Activated CD4-positive, alpha-beta T cell treated with anti-CD3 and anti-CD28 coated beads, Interleukin-2, amount 50 U/mL, for 4 hours (primary cell): ENCODE results near the gene SDC4.

Experiments used
- DNase-seq, 2 experiments: peaks; one replicate each; pipeline ENCODE4 v3.0.0-alpha.2; 2020

Gene SDC4

DNA sequence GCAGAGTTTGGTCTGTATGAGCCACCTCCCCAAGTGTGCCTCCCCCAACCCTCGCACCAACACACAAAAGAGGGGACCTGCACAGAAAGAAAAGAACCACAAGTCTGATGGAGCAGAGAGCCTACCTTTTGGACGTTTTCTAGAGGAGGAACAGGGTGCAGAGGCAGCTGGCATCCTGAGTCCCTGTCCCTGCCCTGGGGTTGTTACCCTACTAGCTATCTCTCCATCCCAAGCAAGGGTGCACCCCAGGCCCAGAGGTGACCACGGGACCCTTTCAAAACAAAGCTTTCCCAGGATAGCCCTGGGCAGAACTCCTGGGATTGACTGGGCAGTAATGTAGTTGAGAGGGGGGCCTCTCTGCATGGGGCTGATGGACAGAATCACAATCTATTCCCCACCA lies 30.4 kb downstream of the SDC4 start:
- DNase-seq, result no peak

DNA sequence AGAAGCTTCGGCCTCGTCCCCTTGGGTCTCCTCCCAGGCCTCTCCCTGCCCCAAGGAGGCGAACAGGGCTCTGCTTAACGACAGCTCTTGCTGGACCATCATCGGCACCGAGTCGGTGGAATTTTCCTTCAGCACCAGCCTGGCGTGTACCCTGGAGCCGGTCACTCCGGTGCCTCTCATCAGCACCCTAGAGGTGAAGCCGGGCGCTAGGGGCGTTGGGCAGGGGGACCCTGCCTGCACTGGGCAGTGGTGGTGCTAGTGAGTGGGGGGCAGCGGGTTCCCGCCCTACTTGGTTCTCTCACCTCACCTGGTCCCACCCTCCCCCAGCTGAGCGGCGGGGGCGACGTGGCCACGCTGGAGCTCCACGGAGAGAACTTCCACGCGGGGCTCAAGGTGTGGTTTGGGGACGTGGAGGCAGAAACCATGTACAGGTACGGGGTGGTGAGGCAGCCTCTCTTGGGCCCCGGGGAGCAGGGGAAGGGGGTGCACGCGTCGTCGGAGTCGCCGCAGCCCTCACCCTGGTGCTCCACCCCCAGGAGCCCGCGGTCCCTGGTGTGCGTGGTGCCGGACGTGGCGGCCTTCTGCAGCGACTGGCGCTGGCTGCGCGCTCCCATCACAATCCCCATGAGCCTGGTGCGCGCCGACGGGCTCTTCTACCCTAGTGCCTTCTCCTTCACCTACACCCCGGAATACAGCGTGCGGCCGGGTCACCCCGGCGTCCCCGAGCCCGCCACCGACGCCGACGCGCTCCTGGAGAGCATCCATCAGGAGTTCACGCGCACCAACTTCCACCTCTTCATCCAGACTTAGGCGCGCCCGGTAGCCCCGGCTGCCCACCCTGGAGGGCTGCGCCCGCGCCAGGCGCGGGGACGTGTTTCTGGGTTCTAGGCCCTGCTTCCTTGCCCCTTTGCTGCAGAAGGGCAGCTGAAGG lies 31.8 kb downstream of the SDC4 start:
- no peak for DNase-seq

GRCh38 chr20:45315672-45316071 lies 32.6 kb downstream of the SDC4 start:
- DNase-seq, result no peak

DNA sequence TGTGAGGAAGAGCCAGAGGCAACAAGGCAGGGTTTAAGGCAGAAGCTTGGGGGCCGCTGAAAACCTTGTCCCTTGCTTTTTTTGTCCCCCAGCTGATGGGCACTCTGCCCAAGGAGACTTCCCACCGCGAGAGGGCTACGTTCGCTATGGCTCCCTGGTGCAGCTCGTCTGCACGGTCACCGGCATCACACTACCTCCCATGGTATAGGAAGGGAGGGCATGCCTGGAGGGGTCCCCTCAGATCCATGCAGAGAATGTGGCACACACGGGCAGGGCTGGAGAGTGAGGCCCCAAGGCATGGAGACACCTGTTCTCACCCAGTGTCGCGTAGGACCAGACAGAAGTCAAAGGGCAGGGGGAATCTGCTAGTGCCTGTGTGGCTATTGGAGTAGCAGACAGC lies 34.3 kb downstream of the SDC4 start:
- DNase-seq, result no peak

- DNase-seq, result no peak
These were observed 35.0 kb downstream of the SDC4 start for GRCh38 chr20:45313065-45313695.

DNA sequence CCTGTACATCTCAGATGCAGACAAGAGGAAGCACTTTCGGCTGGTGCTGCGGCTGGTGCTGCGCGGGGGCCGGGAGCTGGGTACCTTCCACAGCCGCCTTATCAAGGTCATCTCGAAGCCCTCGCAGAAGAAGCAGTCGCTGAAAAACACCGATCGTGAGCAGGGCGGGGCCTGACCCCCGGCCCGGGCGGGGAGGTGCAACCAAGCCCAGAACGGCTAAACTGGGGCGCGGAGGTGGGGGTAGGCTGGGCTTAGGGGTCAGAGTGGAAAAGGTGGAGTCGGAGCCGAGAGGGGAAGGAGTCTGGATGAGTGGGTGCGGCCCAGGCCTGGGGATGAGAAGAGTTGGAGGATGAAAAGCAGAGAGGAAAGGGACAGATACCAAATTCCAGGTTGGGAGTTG lies 36.0 kb downstream of the SDC4 start:
- DNase-seq, result no peak

DNA sequence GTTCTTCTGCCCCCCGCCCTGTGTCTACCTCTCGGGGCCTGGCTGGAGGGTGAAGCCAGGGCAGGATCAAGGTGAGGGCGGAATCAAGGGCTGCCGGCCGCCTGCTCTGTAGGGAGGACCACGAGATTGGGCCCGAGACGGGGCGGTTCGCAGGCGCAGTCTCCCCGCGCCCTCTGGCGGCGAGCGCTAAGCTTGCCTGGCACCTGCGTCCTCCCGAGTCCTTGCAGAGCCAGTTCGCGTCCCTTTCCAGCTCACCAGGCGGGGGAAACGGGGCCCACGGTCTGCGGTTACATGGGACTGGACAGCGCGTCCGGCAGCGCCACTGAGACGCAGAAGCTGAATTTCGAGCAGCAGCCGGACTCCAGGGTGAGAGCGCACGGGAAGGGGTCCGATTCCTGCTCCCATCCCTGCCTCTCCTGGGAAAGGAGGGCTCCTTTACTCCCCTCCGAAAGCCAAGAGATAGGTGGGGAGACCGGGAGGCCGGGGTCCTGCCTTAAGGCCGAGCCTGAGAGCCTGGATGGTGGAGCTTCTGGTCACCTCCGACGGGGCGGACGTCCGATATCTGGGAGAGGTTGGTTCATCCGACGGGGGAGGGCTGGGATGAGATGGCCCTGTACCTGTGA lies 36.5 kb downstream of the SDC4 start:
- peak; percentile 48 to 55 for DNase-seq

GRCh38 chr20:45309075-45309474 lies 39.1 kb downstream of the SDC4 start:
- no peak for DNase-seq

GRCh38 chr20:45308117-45308778 lies 40.0 kb downstream of the SDC4 start, which contains the start of gene MATN4:
Gene MATN4, minus strand, starts transcription at chr20:45308299. Its CDS starts 2,717 bp downstream, at chr20:45305582.
- DNase-seq, result no peak

DNA sequence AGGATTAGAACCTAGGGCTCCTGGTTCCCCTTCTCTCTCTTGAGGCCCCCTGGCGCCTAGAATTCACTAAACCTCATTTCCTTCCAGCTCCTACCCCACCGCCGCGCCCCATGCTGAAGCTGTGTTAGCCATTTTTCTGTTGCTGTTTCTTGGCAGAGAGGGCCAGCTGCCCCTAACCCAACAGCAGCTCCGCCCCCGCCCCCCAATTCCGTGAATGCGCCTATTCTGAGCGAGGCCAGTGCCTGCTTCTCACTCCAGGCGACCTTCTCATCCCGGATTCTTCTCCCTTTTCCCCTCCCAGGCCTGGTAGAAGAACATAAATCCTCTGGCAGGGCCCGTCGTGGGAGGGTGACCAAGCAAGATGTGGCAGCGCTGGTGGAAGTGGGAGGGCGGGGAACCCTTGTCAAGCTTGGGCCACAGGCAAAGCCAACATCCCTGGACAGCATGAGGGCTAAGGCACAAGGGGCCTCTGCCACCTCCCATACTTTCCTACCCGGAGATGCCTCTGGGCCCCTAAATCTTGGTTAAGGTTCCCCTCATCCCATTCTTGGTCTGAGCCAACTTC lies 41.1 kb downstream of the SDC4 start:
- no peak for DNase-seq

GRCh38 chr20:45306431-45306982 lies 41.7 kb downstream of the SDC4 start, which contains the start of gene RBPJL:
Gene RBPJL, plus strand, starts transcription at chr20:45306840. Its CDS starts 83 bp downstream, at chr20:45306923.
- DNase-seq, result peak; percentile 26

DNA sequence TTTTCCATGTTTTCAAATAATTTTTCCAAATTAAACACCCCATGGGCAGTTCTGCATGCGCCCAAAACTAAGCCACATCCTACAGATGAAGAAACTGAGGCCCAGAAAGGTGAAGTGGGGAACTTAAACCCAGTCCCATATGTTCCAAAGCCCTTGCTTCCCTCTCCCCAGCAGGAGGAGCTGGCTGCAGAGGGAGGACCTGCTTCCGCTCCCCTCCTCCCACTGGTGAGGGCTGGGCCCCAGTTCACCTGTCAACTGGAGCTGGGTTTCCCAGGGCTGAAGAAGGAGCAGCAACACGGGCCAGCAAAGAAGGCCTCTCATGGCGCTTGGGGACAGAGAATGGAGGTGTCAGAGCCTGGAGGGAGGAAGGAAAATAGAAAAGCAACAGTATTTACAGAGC lies 43.0 kb downstream of the SDC4 start:
- DNase-seq, result no peak

DNA sequence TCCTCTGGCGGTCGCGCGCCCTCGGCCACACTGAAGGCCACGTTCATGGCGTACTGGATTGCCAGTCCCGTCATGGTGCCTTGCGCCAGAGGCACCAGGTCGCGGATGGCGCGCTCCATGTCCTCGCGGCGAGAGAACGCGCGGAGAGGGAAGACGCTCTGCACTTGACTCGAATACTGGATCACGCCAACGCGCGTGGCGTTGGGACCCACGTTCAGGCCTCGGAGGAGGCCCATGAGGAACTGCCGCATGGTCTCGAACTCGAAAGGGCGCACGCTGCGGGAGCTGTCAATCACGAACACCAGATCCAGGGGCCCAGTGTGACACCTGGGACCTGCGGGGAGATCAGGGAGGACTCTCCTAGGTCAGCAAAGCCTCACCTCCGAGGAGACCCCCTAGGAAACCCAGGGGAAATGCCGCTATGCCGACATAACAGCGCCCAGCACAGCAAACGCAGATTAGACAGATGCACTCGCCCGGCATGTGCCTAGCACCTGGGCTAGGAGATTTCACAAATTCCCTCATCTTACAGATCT lies 43.7 kb downstream of the SDC4 start:
- no peak for DNase-seq

GRCh38 chr20:45303586-45304463 lies 44.4 kb downstream of the SDC4 start:
- DNase-seq, result no peak

- no peak for DNase-seq
These were observed 46.4 kb downstream of the SDC4 start for GRCh38 chr20:45301824-45302271.

GRCh38 chr20:45300961-45301360 lies 47.3 kb downstream of the SDC4 start:
- no peak for DNase-seq

- DNase-seq, result no peak
These were observed 48.4 kb downstream of the SDC4 start for GRCh38 chr20:45299786-45300185.

GRCh38 chr20:45297786-45298497 lies 50.3 kb downstream of the SDC4 start:
- no peak for DNase-seq

GRCh38 chr20:45294659-45295058 lies 53.6 kb downstream of the SDC4 start:
- DNase-seq, result no peak

- DNase-seq, result no peak
These were observed 54.2 kb downstream of the SDC4 start for GRCh38 chr20:45294003-45294368.
